Measurements from ENCODE around the gene KCNAB1.
A peak's percentile ranks its signal among the peaks of the same experiment; 100 is the strongest.

DNA sequence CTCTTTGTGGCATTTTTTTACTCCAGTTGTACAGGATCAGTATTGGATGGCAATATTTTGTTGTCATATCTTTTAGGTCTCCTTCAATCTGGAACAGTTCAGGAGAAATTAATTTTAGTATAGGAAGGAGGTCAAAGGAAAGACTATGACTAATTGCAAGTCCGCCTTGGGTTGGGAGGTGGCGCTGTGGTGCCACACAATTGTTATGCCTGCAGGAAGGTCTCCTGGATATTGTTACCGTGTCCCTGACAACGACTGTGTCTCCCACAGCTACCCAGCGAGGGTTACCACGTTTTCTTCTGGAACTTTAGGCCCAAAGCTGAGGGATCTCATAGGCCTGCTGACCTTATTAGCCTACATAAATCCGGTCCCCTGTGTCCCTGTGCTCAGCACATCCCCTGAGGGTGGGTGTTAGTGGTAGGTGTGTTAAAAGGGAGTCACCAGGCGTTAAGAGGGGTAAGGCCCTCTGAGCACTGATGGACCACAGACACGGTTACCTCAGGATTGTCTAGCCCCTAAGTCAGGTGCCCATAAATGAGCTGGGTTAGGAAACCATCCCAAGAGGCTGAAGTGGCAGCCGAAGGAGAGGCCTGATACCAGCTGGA lies 31.5 kb downstream of the KCNAB1 start:
- peak; percentile 84 for TF ChIP-seq CTCF (IDR thresholded peaks at IDR 0.05)
- TF ChIP-seq TEAD4 (CRISPR knock-in tag; IDR thresholded peaks at IDR 0.05) = no peak
- TF ChIP-seq FOXJ3 (CRISPR knock-in tag; IDR thresholded peaks at IDR 0.05; ENCODE audit: borderline replicate concordance) = no peak
- no peak for TF ChIP-seq SP1 (CRISPR knock-in tag; conservative IDR thresholded peaks at IDR 0.05)
- TF ChIP-seq, protein P1, sequence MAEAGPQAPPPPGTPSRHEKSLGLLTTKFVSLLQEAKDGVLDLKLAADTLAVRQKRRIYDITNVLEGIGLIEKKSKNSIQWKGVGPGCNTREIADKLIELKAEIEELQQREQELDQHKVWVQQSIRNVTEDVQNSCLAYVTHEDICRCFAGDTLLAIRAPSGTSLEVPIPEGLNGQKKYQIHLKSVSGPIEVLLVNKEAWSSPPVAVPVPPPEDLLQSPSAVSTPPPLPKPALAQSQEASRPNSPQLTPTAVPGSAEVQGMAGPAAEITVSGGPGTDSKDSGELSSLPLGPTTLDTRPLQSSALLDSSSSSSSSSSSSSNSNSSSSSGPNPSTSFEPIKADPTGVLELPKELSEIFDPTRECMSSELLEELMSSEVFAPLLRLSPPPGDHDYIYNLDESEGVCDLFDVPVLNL (CRISPR knock-in tag; IDR thresholded peaks at IDR 0.05; ENCODE audit: borderline replicate concordance, low read depth) = no peak
- TF ChIP-seq KAT7 (CRISPR knock-in tag; IDR thresholded peaks at IDR 0.05; ENCODE audit: borderline replicate concordance) = no peak
- TF ChIP-seq CREB1 (CRISPR knock-in tag; IDR thresholded peaks at IDR 0.05) = no peak
- TF ChIP-seq, protein P2, sequence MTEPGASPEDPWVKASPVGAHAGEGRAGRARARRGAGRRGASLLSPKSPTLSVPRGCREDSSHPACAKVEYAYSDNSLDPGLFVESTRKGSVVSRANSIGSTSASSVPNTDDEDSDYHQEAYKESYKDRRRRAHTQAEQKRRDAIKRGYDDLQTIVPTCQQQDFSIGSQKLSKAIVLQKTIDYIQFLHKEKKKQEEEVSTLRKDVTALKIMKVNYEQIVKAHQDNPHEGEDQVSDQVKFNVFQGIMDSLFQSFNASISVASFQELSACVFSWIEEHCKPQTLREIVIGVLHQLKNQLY (CRISPR knock-in tag; IDR thresholded peaks at IDR 0.05) = no peak
- no peak for TF ChIP-seq TCF7 (CRISPR knock-in tag; IDR thresholded peaks at IDR 0.05; ENCODE audit: low read depth)
- TF ChIP-seq, protein P3, sequence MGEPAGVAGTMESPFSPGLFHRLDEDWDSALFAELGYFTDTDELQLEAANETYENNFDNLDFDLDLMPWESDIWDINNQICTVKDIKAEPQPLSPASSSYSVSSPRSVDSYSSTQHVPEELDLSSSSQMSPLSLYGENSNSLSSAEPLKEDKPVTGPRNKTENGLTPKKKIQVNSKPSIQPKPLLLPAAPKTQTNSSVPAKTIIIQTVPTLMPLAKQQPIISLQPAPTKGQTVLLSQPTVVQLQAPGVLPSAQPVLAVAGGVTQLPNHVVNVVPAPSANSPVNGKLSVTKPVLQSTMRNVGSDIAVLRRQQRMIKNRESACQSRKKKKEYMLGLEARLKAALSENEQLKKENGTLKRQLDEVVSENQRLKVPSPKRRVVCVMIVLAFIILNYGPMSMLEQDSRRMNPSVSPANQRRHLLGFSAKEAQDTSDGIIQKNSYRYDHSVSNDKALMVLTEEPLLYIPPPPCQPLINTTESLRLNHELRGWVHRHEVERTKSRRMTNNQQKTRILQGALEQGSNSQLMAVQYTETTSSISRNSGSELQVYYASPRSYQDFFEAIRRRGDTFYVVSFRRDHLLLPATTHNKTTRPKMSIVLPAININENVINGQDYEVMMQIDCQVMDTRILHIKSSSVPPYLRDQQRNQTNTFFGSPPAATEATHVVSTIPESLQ (CRISPR knock-in tag; IDR thresholded peaks at IDR 0.05) = no peak
- no peak for TF ChIP-seq ZBTB21 (CRISPR knock-in tag; IDR thresholded peaks at IDR 0.05; ENCODE audit: borderline replicate concordance)
- TF ChIP-seq MAX (CRISPR knock-in tag; IDR thresholded peaks at IDR 0.05) = no peak
- TF ChIP-seq ELF4 (CRISPR knock-in tag; IDR thresholded peaks at IDR 0.05; ENCODE audit: low read depth) = no peak
- TF ChIP-seq ZNF416 (CRISPR knock-in tag; IDR thresholded peaks at IDR 0.05) = no peak

All from WTC11 (cell line).